Lung (tissue), 12 donors: ENCODE measurements around the gene AAGAB. TPM values are rescaled to one million over a fixed set of nuclear protein-coding genes. Genes with fewer than 3 reads are reported as not detected.

ENCODE experiments used
- ATAC-seq: fragments of 200-7000 bp; cut with Tn5 transposase; one replicate; pipeline ENCODE4 v1.9.1; 2020; ENCODE audit warnings: moderate number of reproducible peaks; ENCODE audit not compliant: insufficient read depth, low FRiP score
- DNase-seq, 3 donors: peaks; one replicate each; pipeline ENCODE4 v3.0.0-alpha.2; 2013 to 2017
- H3K27ac ChIP-seq, 2 donors: one replicate each; pipeline ENCODE4 v1.5.1; 2013; ENCODE audit warnings: mild to moderate bottlenecking in 2 of 2, moderate library complexity in 2 of 2, control low read depth in 1 of 2, inconsistent platforms in 1 of 2, low read depth in 1 of 2, low read length in 1 of 2
- H3K27me3 ChIP-seq, 3 donors: one replicate each; pipeline ENCODE4 v1.5.1; 2013; ENCODE audit warnings: low read length in 2 of 3; ENCODE audit not compliant: control insufficient read depth in 3 of 3, insufficient read depth in 3 of 3
- H3K36me3 ChIP-seq, 4 donors: one replicate each; pipeline ENCODE4 v1.5.1; 2013; ENCODE audit warnings: low read length in 4 of 4, mild to moderate bottlenecking in 1 of 4, moderate library complexity in 1 of 4; ENCODE audit not compliant: control insufficient read depth in 4 of 4, insufficient read depth in 4 of 4
- H3K4me1 ChIP-seq, 5 donors: one replicate each; pipeline ENCODE4 v1.5.1; 2013; ENCODE audit warnings: low read length in 5 of 5, mild to moderate bottlenecking in 2 of 5, moderate library complexity in 1 of 5; ENCODE audit not compliant: control insufficient read depth in 5 of 5, insufficient read depth in 5 of 5
- H3K4me3 ChIP-seq: one replicate; pipeline ENCODE4 v1.5.1; 2013; ENCODE audit warnings: mild to moderate bottlenecking, control low read depth, moderate library complexity
- H3K9ac ChIP-seq, 2 donors: one replicate each; pipeline ENCODE4 v1.5.1; 2013; ENCODE audit warnings: low read length in 2 of 2, control low read depth in 1 of 2; ENCODE audit not compliant: insufficient read depth in 1 of 2
- H3K9me3 ChIP-seq, 4 donors: one replicate each; pipeline ENCODE4 v1.5.1; 2013; ENCODE audit warnings: low read length in 3 of 4, mild to moderate bottlenecking in 1 of 4, moderate library complexity in 1 of 4; ENCODE audit not compliant: control insufficient read depth in 4 of 4, insufficient read depth in 3 of 4
- CTCF ChIP-seq: IDR thresholded peaks from 2 replicates; pipeline ENCODE4 v1.5.1; 2012; ENCODE audit warnings: mild to moderate bottlenecking; ENCODE audit errors: control extremely low read depth, extremely low read depth
- WGBS, 2 donors: extraction: QIAGEN DNeasy Blood & Tissue Kit; methylation state at CpG; one replicate each; pipeline ENCODE4 v1.1.7; 2013; 5-methylcytosine and 5-hydroxymethylcytosine counted together
- polyA plus RNA-seq, 2 donors: library from polyadenylated mRNA; stranded (reverse); fragments of 200-250 nt; gene quantifications; one replicate each; pipeline ENCODE4 v1.2.1, GENCODE V29; 2013
- total RNA-seq, 2 donors: library from RNA; depleted of rRNA in 1 of 2; stranded (reverse); fragments of >200 nt in 1 of 2; gene quantifications; one replicate each; pipeline ENCODE4 v1.2.1, GENCODE V29; 2014 to 2021
- donor health status: control.
- donor health status: control.
- donor health status: Bipolar disorder and iron deficiency.
- donor health status: healthy.
- donor health status: DM: yes; HTN: yes; CAD: no.

Gene AAGAB
- total and polyA plus RNA-seq, 4 donors = 11.5 to 34.5 (median 26.4) TPM

- no peaks in the 10 kb centered on the region for H3K27me3 ChIP-seq
- no peak overlapping the region for H3K4me3 ChIP-seq
- H3K9me3 ChIP-seq = no peaks in the 10 kb centered on the region
- 82 to 90% methylated on average over 18 of the region's 18 CpGs for WGBS, 2 donors
- no peak for TF ChIP-seq CTCF
- peaks cover 0 to 37% (median 24%) of the 10 kb centered on the region in 4 donors for H3K36me3 ChIP-seq
- DNase-seq = no peak
- H3K4me1 ChIP-seq = peaks cover 11 to 59% (median 11%) of the 10 kb centered on the region in 5 donors
- H3K9ac ChIP-seq = no peak overlapping the region
- no peak for ATAC-seq
- peak overlapping the region in 1 of 2 donors; percentile 4 for H3K27ac ChIP-seq
Observed at GRCh38 chr15:67184208-67184925, 70.1 kb downstream of the AAGAB start.

- WGBS, 2 donors = 79 to 96% methylated on average over 7 of the region's 7 CpGs
- DNase-seq (peak in 1 of 3 donors; percentile 58), ATAC-seq (no peak)
- Histone ChIP-seq H3K27me3 (no peaks in the 10 kb centered on the region), H3K36me3 (peaks cover 0 to 34% (median 23%) of the 10 kb centered on the region in 4 donors), H3K9ac (peak overlapping the region in 1 of 2 donors; percentile 7), H3K4me1 (peaks cover 11 to 59% (median 18%) of the 10 kb centered on the region in 5 donors), H3K27ac (no peak overlapping the region), H3K9me3 (no peaks in the 10 kb centered on the region), H3K4me3 (no peak overlapping the region)
- no peak for TF ChIP-seq CTCF
Observed at GRCh38 chr15:67183443-67184169, 70.9 kb downstream of the AAGAB start.

GRCh38 chr15:67181221-67181639 is 73.2 kb downstream of the AAGAB start:
- peaks cover 14 to 60% (median 40%) of the 10 kb centered on the region in 5 donors for H3K4me1 ChIP-seq
- ATAC-seq = no peak
- DNase-seq = no peak
- no peak overlapping the region for H3K4me3 ChIP-seq
- H3K36me3 ChIP-seq = peaks cover 0 to 24% (median 13%) of the 10 kb centered on the region in 4 donors
- no peaks in the 10 kb centered on the region for H3K27me3 ChIP-seq
- no peaks in the 10 kb centered on the region for H3K9me3 ChIP-seq
- no peak overlapping the region for H3K27ac ChIP-seq
- TF ChIP-seq CTCF = no peak
- WGBS, 2 donors = 95 to 97% methylated on average over 15 of the region's 15 CpGs
- no peak overlapping the region for H3K9ac ChIP-seq
